GM19468 (cell line): ENCODE results near the gene TTC28.

Source experiments
- ATAC-seq: cut with Tn5 transposase; IDR thresholded peaks from one replicate; pipeline ENCODE4 v1.9.1; 2021; ENCODE audit warnings: mild to moderate bottlenecking, moderate library complexity, moderate number of reproducible peaks; ENCODE audit not compliant: unreplicated experiment; ENCODE audit errors: extremely low read depth

The TTC28 gene

DNA sequence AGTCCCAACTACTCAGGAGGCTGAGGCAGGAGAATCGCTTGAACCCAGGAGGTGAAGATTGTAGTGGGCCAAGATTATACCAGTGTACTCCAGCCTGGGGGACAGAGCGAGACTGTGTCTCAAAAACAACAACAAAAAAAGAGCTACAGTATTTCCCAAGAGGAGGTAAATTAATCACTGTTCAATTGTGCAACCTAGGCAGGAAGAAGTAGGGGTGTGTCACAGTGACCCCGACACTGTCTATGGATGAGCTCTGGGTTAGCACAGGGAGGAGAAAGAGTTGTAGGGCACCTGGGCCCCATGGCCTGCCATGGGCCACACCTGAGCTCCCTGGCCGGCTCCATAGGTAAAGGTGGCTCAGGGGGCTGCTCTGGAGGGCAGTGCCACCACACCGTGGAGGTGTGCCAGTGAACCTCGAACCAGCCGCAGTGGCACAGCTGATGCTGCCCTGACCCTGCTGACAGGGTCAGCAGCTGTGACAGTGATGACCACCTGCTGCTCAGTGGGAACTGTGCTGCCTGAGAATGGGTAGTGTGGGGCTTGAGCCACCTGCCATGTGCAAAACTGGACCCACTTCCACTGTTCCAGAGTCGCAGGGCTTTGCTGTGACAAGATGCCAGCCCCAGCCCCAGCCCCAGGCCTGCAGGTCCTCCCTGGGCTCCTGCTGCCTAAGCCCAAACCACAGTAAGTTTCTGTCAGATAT lies 676.6 kb downstream of the TTC28 start:
- no peak for ATAC-seq

DNA sequence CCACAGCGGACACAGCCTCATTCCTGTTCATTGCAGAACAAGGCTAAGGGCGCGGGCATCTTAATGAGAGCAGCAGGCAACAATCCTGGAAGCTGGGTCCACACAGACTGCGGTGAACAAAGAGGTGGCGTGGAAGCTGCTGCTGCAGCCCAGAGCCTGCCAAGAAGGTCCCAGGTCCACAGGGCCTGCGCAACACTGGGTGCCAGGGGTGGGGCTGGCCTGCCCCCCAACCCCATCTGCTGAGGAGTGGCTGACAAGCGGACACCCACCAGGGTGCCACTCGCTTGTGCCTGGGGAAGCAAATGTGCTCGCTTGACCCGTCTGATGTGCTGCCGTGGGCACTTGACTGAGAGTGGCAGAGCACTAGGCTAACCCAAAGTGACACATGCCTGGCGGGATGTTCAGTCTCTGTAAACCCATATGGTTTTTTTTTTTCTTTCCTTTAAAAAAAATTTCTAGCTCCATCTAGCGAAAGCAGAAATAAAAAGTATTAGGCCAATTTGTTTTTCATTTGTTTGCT lies 677.4 kb downstream of the TTC28 start:
- no peak for ATAC-seq

DNA sequence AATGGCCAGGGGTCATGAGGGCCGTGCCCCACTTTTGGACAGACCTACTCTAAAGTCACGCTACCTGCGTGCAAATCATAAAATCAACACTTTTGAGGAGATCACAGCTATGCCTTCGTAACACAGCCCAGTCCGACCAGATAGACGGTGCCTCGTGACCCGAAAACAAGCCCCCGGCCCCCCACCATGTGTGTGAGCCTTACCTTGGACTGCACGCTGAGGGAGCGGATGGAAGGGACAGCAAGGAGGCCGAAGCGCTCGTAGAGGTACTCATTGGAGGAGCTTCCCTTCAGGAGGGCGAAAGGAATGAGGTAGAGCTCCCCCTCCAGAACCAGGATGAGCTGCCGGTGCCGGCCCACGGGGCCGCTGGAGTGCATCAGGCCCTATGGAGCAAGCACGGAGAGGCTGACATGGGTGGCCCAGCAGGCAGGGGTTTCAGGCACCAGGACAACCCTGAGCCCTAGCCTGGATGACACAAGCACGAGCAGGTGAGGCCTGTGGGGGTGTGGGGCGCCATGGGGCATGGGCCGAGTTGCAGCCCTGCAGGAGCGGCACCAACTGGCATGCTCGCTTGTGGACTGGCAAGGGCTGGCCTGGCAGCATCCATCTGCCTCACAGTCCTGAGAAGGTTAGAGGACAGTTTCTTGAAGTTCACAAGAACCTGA lies 678.3 kb downstream of the TTC28 start:
- ATAC-seq = no peak

DNA sequence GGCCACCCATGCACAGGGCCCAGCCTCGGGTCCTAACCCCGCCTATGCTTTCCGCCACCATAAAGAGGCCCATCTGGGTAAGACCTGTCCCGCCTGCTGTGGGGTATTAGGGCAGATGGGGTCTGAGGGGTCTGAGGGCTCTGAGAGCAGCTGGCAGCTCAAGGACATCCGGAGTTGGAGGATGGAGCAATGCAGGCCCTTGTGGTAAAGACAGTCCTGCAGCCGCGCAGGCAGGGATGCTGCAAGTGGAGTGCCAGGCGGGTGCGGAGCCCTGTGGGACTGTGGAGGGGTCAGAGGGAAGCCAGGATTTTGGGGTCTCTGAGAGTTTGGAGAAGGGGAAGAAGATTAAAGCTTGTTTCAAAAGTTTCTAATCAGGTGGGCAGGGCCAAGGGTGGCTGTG lies 679.3 kb downstream of the TTC28 start:
- no peak for ATAC-seq

DNA sequence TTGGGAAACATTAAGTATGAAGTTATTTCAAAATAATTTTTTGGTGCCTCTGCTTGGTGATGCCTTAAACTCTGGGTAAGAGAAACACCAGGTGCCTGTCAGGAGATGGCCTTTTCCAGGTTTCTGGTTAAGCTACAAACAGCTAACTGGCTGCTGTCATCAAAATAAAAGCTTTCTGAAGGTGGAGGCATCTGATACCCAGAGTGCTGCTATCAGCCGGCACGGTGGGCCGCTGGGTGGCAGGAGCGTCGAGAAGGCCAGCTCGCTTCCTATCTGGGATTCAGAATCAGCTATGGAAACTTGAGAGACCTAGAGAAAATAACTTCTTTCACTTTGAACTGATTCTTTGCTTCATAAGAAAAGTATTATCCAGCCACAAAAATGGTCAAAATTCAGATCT lies 679.8 kb downstream of the TTC28 start:
- no peak for ATAC-seq

DNA sequence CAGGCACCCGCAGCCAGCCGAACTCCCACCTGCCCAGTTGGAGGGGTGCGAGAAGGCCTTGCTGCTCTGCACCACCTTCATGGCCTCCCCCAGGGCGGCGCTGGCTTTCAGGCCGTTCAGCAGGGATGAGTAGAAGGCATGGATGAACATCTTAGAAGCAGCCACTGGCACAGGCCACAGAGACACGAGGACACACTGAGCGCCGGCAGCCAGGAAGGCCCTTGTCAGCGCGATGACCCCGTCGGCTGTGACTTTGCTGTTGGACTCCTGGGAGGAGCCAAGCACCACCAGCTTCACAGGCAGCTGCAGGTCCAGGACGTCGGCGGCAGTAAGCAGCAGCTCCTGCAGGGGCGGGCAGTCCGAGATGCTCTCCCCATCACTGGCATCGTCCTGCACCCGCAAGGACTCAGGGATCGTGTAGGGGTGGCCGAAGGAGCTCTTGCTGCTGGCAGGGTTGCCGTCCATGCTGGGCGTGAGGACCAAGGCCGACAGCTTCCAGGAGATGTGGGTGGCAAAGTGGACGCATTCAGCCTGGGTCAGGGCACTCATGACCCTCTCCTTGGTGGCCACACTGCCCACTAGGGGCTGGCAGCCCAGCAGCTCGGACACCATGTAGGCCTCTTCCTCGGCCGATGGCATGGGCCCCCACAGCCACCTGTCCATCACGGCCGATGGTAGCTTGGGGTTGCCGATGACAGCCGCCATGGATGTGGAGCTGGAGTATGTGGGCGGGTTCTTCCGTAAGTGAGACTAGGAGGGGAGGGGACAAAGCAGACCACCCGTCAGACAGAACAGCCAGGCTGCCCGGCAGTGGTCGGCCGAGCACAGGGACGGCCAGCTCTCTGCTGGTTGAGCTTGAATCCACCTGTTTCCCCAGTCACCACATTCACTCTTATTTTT lies 680.9 kb downstream of the TTC28 start:
- ATAC-seq = no peak

GRCh38 chr22:27997538-27997937 lies 682.1 kb downstream of the TTC28 start:
- ATAC-seq = no peak

GRCh38 chr22:27996981-27997380 lies 682.7 kb downstream of the TTC28 start:
- no peak for ATAC-seq

- no peak for ATAC-seq
Measured at GRCh38 chr22:27996529-27996925, 683.1 kb downstream of the TTC28 start.

DNA sequence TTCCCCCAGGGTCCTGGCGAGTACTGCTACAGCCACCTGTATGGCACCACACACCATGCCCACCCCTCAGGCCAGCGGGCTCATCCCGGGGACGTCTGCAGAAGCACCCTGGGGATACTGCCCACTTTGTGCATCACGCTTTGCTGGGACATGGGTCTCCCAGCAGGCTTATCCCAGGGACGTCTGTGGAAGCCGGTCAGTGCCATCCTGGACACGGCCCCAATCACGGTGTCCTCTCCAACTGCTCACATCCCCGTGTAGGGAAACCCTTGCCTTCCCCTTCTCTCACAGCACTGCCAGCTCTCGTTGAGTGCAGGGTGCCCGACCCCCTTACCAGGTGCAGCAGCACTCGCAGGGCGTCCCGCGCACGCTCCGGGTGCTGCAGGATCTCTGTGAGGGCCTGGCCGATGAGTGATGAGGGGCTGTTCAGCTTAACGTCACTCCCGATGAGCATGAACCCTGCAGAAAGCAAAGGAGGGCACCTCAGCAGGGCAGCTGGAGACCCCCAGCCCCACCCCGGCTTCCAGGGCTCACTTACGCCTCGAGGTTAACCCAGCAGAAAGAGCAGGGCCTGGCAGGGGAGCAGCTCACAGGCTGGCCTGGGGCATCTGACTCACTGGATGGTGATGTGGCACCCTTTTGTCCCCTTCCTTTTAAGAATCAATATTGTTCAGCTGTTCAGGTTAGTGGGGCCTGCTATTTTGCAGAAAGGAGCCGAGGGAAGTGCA lies 683.7 kb downstream of the TTC28 start:
- ATAC-seq = no peak

DNA sequence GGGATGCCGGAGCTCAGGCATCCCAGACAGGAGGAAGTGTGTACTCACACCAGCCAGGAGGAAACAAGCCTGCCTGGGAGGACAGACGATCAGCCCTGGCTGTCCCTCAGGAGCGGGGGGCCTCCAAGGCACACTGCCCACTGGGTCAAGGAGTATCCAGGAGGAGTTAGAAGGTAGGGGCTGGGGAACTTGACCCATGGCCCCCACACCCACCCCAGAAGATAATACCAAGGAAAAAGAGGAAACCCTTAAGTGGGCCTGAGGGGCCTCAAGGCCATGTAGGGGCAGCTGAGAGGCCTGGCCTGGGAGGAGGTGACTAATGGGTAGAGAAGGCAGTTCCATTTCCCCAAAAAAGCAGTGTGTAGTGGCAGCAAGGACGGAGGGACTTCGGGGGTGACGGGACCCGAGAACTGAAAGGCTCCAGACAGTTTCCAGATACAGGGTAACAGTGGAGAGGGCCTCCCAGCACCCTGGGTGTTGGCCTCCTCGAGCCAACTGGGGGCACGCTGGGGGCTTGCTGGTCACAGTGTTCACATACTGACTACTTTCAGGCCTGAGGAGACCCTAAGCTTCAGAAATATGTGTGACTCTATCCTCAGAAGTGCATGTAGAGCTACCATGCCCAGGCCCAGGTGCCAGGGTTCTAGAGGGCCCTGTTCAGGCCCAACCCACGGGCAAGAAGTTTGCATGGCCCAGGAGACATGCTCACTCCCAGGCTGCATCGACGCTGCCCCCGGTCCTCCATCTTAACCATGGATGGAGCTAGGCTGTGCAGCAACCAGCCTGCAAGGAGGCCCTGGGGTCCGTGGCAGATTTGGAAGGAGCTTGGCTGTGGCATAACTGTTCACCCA lies 684.9 kb downstream of the TTC28 start:
- no peak for ATAC-seq

DNA sequence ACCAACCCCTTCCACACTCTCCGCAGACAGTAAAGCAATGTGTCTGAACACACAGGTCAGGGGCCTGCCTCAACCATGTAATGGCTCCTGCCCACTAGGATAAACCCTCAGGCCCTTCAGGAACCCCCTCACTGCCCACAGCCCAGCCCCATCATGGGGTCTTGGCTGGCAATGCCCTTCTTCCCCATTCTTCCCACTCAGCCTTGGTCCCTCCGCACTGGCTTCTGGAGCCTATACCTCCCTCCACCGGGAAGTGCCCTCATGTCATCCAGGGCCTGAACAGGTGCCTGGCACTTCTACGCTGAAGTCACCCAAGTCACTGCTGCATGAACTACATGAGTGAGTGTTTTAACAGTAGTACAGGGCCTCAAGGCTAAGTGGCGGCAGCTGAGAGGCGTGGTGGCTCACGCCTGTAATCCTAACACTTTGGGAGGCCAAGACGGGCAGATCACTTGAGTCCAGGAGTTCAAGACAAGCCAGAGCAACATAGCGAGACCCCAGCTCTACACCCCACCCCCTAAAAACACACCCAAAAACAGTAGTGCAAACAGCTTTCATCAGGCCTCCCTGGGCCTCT lies 685.8 kb downstream of the TTC28 start:
- no peak for ATAC-seq

GRCh38 chr22:27993201-27993635 lies 686.4 kb downstream of the TTC28 start:
- ATAC-seq = no peak

- no peak for ATAC-seq
Measured at GRCh38 chr22:27992294-27993165, 687.1 kb downstream of the TTC28 start.

GRCh38 chr22:27991586-27992293 lies 687.9 kb downstream of the TTC28 start:
- no peak for ATAC-seq

DNA sequence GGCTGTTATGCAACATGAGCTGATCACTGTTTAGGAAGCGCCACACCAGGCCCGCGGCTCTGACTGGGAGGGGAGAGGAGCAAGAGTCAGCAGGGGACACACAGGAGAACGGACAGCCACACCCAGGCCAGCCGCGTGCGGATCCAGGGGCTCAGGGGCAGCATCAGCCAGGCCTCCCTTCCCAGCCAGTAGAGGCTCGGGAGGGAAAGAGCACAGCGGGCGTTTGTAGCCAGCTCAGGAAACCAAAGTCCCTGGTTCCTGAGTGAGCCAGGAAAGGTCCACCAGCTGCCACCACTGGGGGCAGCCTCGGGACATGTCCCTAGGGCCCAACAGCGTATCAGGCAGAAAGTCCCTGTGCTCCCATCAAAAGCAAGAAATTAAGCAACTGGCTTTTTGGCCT lies 688.8 kb downstream of the TTC28 start:
- ATAC-seq = no peak

GRCh38 chr22:27990451-27990840 lies 689.2 kb downstream of the TTC28 start:
- ATAC-seq = no peak
